ENCODE data around the gene NRBF2.

GRCh38 chr10:63200431-63200830 is 67.3 kb downstream of the NRBF2 start:
- TF ChIP-seq CTCF (IDR thresholded peaks at IDR 0.05): no peak
- TF ChIP-seq POLR2A (IDR thresholded peaks at IDR 0.05): no peak
